H9 (cell line): ENCODE measurements around the gene YAF2. TPM values are rescaled to one million over a fixed set of nuclear protein-coding genes. Genes with fewer than 3 reads are reported as not detected.

Experiments used
- DNase-seq: peaks from one replicate; pipeline ENCODE4 v3.0.0-alpha.2; 2017
- H2AFZ ChIP-seq: one replicate; pipeline ENCODE4 v1.6.1; 2013; ENCODE audit warnings: mild to moderate bottlenecking, low read length, control low read depth, moderate library complexity
- H2AK5ac ChIP-seq: 2 replicates; pipeline ENCODE4 v1.6.1; 2013; ENCODE audit warnings: low read length, control low read depth, mixed read lengths; ENCODE audit not compliant: insufficient read length
- H2BK120ac ChIP-seq: one replicate; pipeline ENCODE4 v1.6.1; 2013; ENCODE audit warnings: low read depth, mild to moderate bottlenecking, low read length, control low read depth, inconsistent platforms; ENCODE audit not compliant: poor library complexity, severe bottlenecking
- H2BK12ac ChIP-seq: 2 replicates; pipeline ENCODE4 v1.6.1; 2013; ENCODE audit warnings: low read length, control low read depth, mixed read lengths, low read depth; ENCODE audit not compliant: insufficient read length
- H2BK15ac ChIP-seq: 2 replicates; pipeline ENCODE4 v1.6.1; 2013; ENCODE audit warnings: low read depth, low read length, control low read depth
- H2BK20ac ChIP-seq: one replicate; pipeline ENCODE4 v1.6.1; 2013; ENCODE audit warnings: low read depth, mild to moderate bottlenecking, low read length, control low read depth, inconsistent platforms; ENCODE audit not compliant: poor library complexity, severe bottlenecking
- H2BK5ac ChIP-seq: 2 replicates; pipeline ENCODE4 v1.6.1; 2013; ENCODE audit warnings: low read length, control low read depth, mixed read lengths; ENCODE audit not compliant: insufficient read length
- H3K14ac ChIP-seq: 2 replicates; pipeline ENCODE4 v1.6.1; 2013; ENCODE audit warnings: low read length, control low read depth; ENCODE audit not compliant: insufficient read depth
- H3K18ac ChIP-seq: 2 replicates; pipeline ENCODE4 v1.6.1; 2013; ENCODE audit warnings: low read depth, mild to moderate bottlenecking, mixed read lengths, low read length, control low read depth; ENCODE audit not compliant: insufficient read length
- H3K23ac ChIP-seq: 2 replicates; pipeline ENCODE4 v1.6.1; 2013; ENCODE audit warnings: low read length, control low read depth, mixed read lengths, low read depth; ENCODE audit not compliant: insufficient read length
- H3K23me2 ChIP-seq: 2 replicates; pipeline ENCODE4 v1.6.1; 2013; ENCODE audit warnings: low read depth, mild to moderate bottlenecking, mixed read lengths, low read length, control low read depth; ENCODE audit not compliant: insufficient read length, poor library complexity, severe bottlenecking
- H3K27ac ChIP-seq: 2 replicates; pipeline ENCODE4 v1.5.1; 2013; ENCODE audit warnings: low read length, control low read depth, mixed read lengths, low read depth; ENCODE audit not compliant: insufficient read length
- H3K27me3 ChIP-seq: 2 replicates; pipeline ENCODE4 v1.6.1; 2013; ENCODE audit warnings: low read length, control low read depth, inconsistent platforms; ENCODE audit not compliant: insufficient read depth
- H3K4ac ChIP-seq: 2 replicates; pipeline ENCODE4 v1.6.1; 2013; ENCODE audit warnings: low read depth, mild to moderate bottlenecking, control low read depth, inconsistent platforms, low read length, moderate library complexity
- H3K4me1 ChIP-seq: 2 replicates; pipeline ENCODE4 v1.6.1; 2013; ENCODE audit warnings: low read length, control low read depth, inconsistent platforms; ENCODE audit not compliant: insufficient read depth
- H3K4me2 ChIP-seq: 2 replicates; pipeline ENCODE4 v1.6.1; 2013; ENCODE audit warnings: low read length, control low read depth, mixed read lengths; ENCODE audit not compliant: insufficient read length, insufficient read depth
- H3K56ac ChIP-seq: 2 replicates; pipeline ENCODE4 v1.6.1; 2013; ENCODE audit warnings: low read depth, mild to moderate bottlenecking, mixed read lengths, low read length, control low read depth; ENCODE audit not compliant: insufficient read length
- H3K79me1 ChIP-seq: 2 replicates; pipeline ENCODE4 v1.6.1; 2013; ENCODE audit warnings: low read depth, mild to moderate bottlenecking, moderate library complexity, low read length, control low read depth, inconsistent platforms; ENCODE audit not compliant: insufficient read depth, poor library complexity, severe bottlenecking
- H3K79me2 ChIP-seq: 2 replicates; pipeline ENCODE4 v1.6.1; 2013; ENCODE audit warnings: low read length, control low read depth, inconsistent platforms; ENCODE audit not compliant: insufficient read depth
- H3K9ac ChIP-seq: 2 replicates; pipeline ENCODE4 v1.6.1; 2013; ENCODE audit warnings: low read length, control low read depth, mixed read lengths; ENCODE audit not compliant: insufficient read length; ENCODE audit errors: extremely low read depth
- H3K9me3 ChIP-seq: one replicate; pipeline ENCODE4 v1.6.1; 2013; ENCODE audit warnings: low read depth, low read length, inconsistent platforms; ENCODE audit not compliant: control insufficient read depth
- H3T11ph ChIP-seq: one replicate; pipeline ENCODE4 v1.6.1; 2013; ENCODE audit warnings: mild to moderate bottlenecking, low read length, control low read depth, inconsistent platforms
- H4K20me1 ChIP-seq: one replicate; pipeline ENCODE4 v1.6.1; 2013; ENCODE audit not compliant: control insufficient read depth, insufficient read length, insufficient read depth
- H4K5ac ChIP-seq: 2 replicates; pipeline ENCODE4 v1.6.1; 2013; ENCODE audit warnings: low read depth, mild to moderate bottlenecking, mixed read lengths, low read length, control low read depth; ENCODE audit not compliant: insufficient read length
- H4K8ac ChIP-seq: replicated peaks from 2 replicates; pipeline ENCODE4 v1.6.1; 2013; ENCODE audit warnings: low read length, control low read depth, mixed read lengths, low read depth; ENCODE audit not compliant: insufficient read length
- H4K91ac ChIP-seq: 2 replicates; pipeline ENCODE4 v1.6.1; 2013; ENCODE audit warnings: low read depth, mild to moderate bottlenecking, moderate library complexity, mixed read lengths, low read length, control low read depth; ENCODE audit not compliant: insufficient read length
- H3K27ac Mint-ChIP-seq, 3 experiments: 2 replicates in 2 of 3; 3 replicates in 1 of 3; pipeline ENCODE4 v1.8.0; 2020 to 2021; ENCODE audit warnings: mixed read lengths in 3 of 3, mild to moderate bottlenecking in 1 of 3, moderate library complexity in 1 of 3
- H3K27me3 Mint-ChIP-seq: 2 replicates; pipeline ENCODE4 v1.8.0; 2021; ENCODE audit warnings: low read depth, mild to moderate bottlenecking, moderate library complexity, mixed read lengths
- H3K36me3 Mint-ChIP-seq, 3 experiments: 2 replicates in 2 of 3; 3 replicates in 1 of 3; pipeline ENCODE4 v1.8.0; 2020 to 2021; ENCODE audit warnings: low read depth in 3 of 3, mixed read lengths in 3 of 3; ENCODE audit not compliant: insufficient read depth in 1 of 3
- H3K4me1 Mint-ChIP-seq, 2 experiments: 2 replicates each; pipeline ENCODE4 v1.8.0; 2020; ENCODE audit warnings: mixed read lengths in 2 of 2
- H3K4me3 Mint-ChIP-seq, 2 experiments: 2 replicates in 1 of 2; 3 replicates in 1 of 2; pipeline ENCODE4 v1.8.0; 2020 to 2021; ENCODE audit warnings: mild to moderate bottlenecking in 2 of 2, mixed read lengths in 2 of 2, moderate library complexity in 1 of 2
- H3K9me3 Mint-ChIP-seq, 2 experiments: 2 replicates in 1 of 2; 3 replicates in 1 of 2; pipeline ENCODE4 v1.8.0; 2020; ENCODE audit warnings: mild to moderate bottlenecking in 2 of 2, mixed read lengths in 2 of 2, moderate library complexity in 1 of 2
- CTCF ChIP-seq: fragments of 200-600 bp; sonication (generic); conservative IDR thresholded peaks from 3 replicates; pipeline ENCODE4 v1.8.0; 2021; ENCODE audit warnings: antibody characterized with exemption, mild to moderate bottlenecking
- WGBS: extraction: QIAGEN DNeasy Blood & Tissue Kit; methylation state at CpG from one replicate; pipeline ENCODE4 v1.1.7; 2013; ENCODE audit warnings: missing lambda C conversion rate, low lambda C conversion rate, mixed read lengths; ENCODE audit not compliant: insufficient read length; ENCODE audit errors: extremely low coverage; 5-methylcytosine and 5-hydroxymethylcytosine counted together
- total RNA-seq: library from RNA; stranded (reverse); gene quantifications from 2 replicates; pipeline ENCODE4 v1.2.1, GENCODE V29; 2021

Gene YAF2
- total RNA-seq, 1 experiment from 2014 or later: 1.9 TPM

DNA sequence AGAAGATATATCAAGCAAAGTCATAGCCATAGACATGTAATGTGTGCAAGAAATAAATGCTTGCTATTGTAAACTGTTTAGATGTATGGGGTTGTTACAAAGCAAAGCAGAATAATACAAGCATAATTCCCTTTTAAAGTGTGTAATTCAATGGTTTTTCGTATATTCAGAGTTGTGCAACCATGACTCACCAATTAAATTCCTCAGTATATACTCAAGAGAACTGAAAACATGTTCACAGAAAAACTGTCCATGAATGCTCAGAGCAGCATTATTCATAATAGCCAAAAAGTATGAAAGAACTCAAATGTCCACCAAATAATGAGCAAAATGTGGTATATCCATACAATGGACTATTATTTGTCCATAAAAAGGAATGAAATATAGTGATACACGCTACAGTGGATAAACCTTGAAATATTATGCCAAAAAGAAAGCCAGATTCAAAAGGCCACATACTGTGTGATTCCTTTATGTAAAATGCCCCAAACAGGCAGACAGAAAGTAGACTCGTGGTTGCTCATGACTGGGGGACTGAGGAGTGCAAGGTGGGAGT lies 102.7 kb downstream of the YAF2 start:
- TF ChIP-seq CTCF: no peak
- no peak overlapping the region for H3K9ac ChIP-seq
- H3K56ac ChIP-seq: no peak overlapping the region
- no peak overlapping the region for H4K8ac ChIP-seq
- no peak overlapping the region for H3K18ac ChIP-seq
- Mint-ChIP-seq H3K36me3 (no peaks in the 10 kb centered on the region; a peak in 1 of 7 replicates), H3K4me3 (no peak overlapping the region), H3K4me1 (no peaks in the 10 kb centered on the region), H3K9me3 (no peaks in the 10 kb centered on the region; a peak in 1 of 5 replicates), H3K27me3 (no peaks in the 10 kb centered on the region), H3K27ac (no peak overlapping the region)
- H3K4ac ChIP-seq: no peak overlapping the region
- H3K4me1 ChIP-seq: no peaks in the 10 kb centered on the region
- no peak overlapping the region for H2AK5ac ChIP-seq
- no peak overlapping the region for H3K27ac ChIP-seq
- no peak overlapping the region for H4K91ac ChIP-seq
- no peak overlapping the region for H3T11ph ChIP-seq
- no peak overlapping the region for H2AFZ ChIP-seq
- no peak overlapping the region for H2BK15ac ChIP-seq
- H3K23me2 ChIP-seq: no peaks in the 10 kb centered on the region
- no peaks in the 10 kb centered on the region for H3K9me3 ChIP-seq
- WGBS: no CpG with 5 or more reads among the region's 3 CpGs
- H3K14ac ChIP-seq: no peak overlapping the region
- no peak overlapping the region for H2BK12ac ChIP-seq
- no peak overlapping the region for H2BK20ac ChIP-seq
- peaks cover 2% of the 10 kb centered on the region for H3K79me1 ChIP-seq
- no peaks in the 10 kb centered on the region for H3K79me2 ChIP-seq
- no peaks in the 10 kb centered on the region for H4K20me1 ChIP-seq
- no peak overlapping the region for H3K23ac ChIP-seq
- no peak overlapping the region for H2BK5ac ChIP-seq
- H2BK120ac ChIP-seq: no peak overlapping the region
- no peaks in the 10 kb centered on the region for H3K27me3 ChIP-seq
- no peak for DNase-seq
- H3K4me2 ChIP-seq: no peak overlapping the region
- H4K5ac ChIP-seq: no peak overlapping the region
